H1 (cell line): Measurements from ENCODE around the gene CTIF. TPM values are rescaled to one million over a fixed set of nuclear protein-coding genes. Genes with fewer than 3 reads are reported as not detected.

Experiments used
- CHD1 ChIP-seq: IDR thresholded peaks from 2 replicates; pipeline ENCODE4 v1.6.1; 2012; ENCODE audit warnings: low read depth, low read length, improper control_type of control experiment
- CREB1 ChIP-seq: IDR thresholded peaks from 2 replicates; pipeline ENCODE4 v1.6.1; 2012; ENCODE audit warnings: inconsistent platforms
- RFX5 ChIP-seq: IDR thresholded peaks from 2 replicates; pipeline ENCODE4 v1.6.1; 2011; ENCODE audit warnings: low read depth, low read length, improper control_type of control experiment, borderline replicate concordance
- SP4 ChIP-seq: IDR thresholded peaks from 2 replicates; pipeline ENCODE4 v1.6.1; 2012; ENCODE audit warnings: low read length, inconsistent platforms
- polyA plus RNA-seq, 7 experiments: library from polyadenylated mRNA; depleted of rRNA in 3 of 7; stranded (reverse) in 5 of 7; unstranded in 2 of 7; fragments of >200 nt in 5 of 7; fragments of 200-250 nt in 2 of 7; gene quantifications; 1 replicate in 5 of 7; 2 replicates in 1 of 7; 4 replicates in 1 of 7; pipeline versions ENCODE4 v1.2.1 to v1.2.3, GENCODE V29; 2011 to 2013; ENCODE audit warnings: missing spikeins in 2 of 7, mixed read lengths in 2 of 7
- total RNA-seq: library from RNA; stranded (reverse); fragmentation: NEBNext Ultra II Directional; extraction: Animal tissue kit (Norgen Biotek cat#: 25700); gene quantifications from 2 replicates; pipeline ENCODE4 v1.2.1, GENCODE V29; 2021
- TF ChIP-seq, protein P1 (sequence below): fragments of 300-600 bp; sonication (generic); IDR thresholded peaks from 2 replicates; pipeline ENCODE4 v1.7.1; 2012; ENCODE audit warnings: low read length, moderate library complexity, mild to moderate bottlenecking, inconsistent platforms; ENCODE audit not compliant: insufficient replicate concordance

CTIF gene
- total and polyA plus RNA-seq, 2 of the 8 experiments (the other 6 are each of a cell fraction or from before 2014, with no cell fraction given), result 9.0 to 17.8 TPM

DNA sequence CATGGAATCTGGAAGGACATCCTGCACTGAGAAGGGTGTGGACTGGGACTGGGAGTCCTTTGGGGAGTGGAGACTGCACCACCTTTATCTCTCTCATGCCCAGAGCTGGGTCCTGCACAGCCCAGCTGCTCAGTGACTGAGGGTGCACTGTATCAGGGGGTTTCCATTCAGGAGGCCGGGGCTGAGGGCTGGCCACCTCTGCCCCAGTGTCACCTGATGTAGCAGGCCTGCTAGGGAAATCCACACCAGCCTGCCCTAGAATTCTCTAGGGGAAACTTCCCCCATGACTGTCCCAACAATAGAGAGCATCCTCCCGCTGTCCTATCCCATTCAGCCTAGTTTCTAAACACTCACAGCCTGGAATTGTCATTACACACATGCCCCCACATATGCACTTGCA, 116.7 kb downstream of the CTIF start (continued):
- TF ChIP-seq, protein P1, sequence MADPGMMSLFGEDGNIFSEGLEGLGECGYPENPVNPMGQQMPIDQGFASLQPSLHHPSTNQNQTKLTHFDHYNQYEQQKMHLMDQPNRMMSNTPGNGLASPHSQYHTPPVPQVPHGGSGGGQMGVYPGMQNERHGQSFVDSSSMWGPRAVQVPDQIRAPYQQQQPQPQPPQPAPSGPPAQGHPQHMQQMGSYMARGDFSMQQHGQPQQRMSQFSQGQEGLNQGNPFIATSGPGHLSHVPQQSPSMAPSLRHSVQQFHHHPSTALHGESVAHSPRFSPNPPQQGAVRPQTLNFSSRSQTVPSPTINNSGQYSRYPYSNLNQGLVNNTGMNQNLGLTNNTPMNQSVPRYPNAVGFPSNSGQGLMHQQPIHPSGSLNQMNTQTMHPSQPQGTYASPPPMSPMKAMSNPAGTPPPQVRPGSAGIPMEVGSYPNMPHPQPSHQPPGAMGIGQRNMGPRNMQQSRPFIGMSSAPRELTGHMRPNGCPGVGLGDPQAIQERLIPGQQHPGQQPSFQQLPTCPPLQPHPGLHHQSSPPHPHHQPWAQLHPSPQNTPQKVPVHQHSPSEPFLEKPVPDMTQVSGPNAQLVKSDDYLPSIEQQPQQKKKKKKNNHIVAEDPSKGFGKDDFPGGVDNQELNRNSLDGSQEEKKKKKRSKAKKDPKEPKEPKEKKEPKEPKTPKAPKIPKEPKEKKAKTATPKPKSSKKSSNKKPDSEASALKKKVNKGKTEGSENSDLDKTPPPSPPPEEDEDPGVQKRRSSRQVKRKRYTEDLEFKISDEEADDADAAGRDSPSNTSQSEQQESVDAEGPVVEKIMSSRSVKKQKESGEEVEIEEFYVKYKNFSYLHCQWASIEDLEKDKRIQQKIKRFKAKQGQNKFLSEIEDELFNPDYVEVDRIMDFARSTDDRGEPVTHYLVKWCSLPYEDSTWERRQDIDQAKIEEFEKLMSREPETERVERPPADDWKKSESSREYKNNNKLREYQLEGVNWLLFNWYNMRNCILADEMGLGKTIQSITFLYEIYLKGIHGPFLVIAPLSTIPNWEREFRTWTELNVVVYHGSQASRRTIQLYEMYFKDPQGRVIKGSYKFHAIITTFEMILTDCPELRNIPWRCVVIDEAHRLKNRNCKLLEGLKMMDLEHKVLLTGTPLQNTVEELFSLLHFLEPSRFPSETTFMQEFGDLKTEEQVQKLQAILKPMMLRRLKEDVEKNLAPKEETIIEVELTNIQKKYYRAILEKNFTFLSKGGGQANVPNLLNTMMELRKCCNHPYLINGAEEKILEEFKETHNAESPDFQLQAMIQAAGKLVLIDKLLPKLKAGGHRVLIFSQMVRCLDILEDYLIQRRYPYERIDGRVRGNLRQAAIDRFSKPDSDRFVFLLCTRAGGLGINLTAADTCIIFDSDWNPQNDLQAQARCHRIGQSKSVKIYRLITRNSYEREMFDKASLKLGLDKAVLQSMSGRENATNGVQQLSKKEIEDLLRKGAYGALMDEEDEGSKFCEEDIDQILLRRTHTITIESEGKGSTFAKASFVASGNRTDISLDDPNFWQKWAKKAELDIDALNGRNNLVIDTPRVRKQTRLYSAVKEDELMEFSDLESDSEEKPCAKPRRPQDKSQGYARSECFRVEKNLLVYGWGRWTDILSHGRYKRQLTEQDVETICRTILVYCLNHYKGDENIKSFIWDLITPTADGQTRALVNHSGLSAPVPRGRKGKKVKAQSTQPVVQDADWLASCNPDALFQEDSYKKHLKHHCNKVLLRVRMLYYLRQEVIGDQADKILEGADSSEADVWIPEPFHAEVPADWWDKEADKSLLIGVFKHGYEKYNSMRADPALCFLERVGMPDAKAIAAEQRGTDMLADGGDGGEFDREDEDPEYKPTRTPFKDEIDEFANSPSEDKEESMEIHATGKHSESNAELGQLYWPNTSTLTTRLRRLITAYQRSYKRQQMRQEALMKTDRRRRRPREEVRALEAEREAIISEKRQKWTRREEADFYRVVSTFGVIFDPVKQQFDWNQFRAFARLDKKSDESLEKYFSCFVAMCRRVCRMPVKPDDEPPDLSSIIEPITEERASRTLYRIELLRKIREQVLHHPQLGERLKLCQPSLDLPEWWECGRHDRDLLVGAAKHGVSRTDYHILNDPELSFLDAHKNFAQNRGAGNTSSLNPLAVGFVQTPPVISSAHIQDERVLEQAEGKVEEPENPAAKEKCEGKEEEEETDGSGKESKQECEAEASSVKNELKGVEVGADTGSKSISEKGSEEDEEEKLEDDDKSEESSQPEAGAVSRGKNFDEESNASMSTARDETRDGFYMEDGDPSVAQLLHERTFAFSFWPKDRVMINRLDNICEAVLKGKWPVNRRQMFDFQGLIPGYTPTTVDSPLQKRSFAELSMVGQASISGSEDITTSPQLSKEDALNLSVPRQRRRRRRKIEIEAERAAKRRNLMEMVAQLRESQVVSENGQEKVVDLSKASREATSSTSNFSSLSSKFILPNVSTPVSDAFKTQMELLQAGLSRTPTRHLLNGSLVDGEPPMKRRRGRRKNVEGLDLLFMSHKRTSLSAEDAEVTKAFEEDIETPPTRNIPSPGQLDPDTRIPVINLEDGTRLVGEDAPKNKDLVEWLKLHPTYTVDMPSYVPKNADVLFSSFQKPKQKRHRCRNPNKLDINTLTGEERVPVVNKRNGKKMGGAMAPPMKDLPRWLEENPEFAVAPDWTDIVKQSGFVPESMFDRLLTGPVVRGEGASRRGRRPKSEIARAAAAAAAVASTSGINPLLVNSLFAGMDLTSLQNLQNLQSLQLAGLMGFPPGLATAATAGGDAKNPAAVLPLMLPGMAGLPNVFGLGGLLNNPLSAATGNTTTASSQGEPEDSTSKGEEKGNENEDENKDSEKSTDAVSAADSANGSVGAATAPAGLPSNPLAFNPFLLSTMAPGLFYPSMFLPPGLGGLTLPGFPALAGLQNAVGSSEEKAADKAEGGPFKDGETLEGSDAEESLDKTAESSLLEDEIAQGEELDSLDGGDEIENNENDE, result no peak
- TF ChIP-seq RFX5, result no peak
- no peak for TF ChIP-seq SP4
- no peak for TF ChIP-seq CREB1
- TF ChIP-seq CHD1, result no peak
